GM12872 (cell line): ENCODE measurements around the gene CCT8.

Experiments used
- TF ChIP-seq, protein P1 (sequence below): IDR thresholded peaks from 3 replicates; pipeline ENCODE4 v1.5.1; 2011; ENCODE audit warnings: low read depth, mild to moderate bottlenecking, low read length, moderate library complexity; ENCODE audit not compliant: insufficient read depth

The CCT8 gene

DNA sequence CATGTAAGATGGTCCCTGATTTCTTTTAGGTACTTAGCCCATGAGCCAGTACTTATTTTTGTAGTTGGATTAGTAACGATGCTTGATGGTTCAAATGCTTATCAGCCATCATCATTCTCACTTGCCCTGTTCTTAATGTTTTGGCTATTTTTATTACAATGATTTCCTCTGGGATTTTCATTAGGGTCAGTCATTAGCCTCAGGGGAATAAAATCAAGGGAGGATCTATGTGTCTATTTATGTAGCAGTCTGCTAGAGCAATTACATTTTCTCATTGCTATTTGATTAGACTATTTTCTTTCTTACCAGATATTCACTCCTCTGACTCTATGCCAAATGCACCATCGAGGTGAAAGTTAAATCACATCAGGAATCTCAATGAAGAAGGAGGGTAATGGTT lies 10.9 kb upstream of the CCT8 start:
- TF ChIP-seq, protein P1, sequence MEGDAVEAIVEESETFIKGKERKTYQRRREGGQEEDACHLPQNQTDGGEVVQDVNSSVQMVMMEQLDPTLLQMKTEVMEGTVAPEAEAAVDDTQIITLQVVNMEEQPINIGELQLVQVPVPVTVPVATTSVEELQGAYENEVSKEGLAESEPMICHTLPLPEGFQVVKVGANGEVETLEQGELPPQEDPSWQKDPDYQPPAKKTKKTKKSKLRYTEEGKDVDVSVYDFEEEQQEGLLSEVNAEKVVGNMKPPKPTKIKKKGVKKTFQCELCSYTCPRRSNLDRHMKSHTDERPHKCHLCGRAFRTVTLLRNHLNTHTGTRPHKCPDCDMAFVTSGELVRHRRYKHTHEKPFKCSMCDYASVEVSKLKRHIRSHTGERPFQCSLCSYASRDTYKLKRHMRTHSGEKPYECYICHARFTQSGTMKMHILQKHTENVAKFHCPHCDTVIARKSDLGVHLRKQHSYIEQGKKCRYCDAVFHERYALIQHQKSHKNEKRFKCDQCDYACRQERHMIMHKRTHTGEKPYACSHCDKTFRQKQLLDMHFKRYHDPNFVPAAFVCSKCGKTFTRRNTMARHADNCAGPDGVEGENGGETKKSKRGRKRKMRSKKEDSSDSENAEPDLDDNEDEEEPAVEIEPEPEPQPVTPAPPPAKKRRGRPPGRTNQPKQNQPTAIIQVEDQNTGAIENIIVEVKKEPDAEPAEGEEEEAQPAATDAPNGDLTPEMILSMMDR, result no peak

DNA sequence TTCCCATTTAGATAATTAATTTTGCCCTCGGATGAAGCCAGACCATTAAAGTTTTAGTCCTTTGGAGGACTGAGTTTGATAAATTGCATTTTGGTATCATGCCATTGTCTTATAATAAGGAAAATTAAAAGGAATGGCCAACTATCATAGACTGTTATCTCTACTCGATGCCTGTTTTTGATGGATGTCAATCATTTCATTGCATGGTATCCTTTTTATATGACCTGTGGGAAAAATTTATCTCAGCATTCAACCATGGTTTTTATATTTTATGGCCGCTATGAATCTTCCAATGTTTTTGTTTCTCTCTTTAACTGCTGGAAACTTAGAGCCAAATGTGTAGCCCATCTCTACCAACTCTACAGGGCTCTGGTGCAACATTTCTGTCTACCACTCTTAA lies 9.9 kb upstream of the CCT8 start:
- TF ChIP-seq, protein P1, result no peak

DNA sequence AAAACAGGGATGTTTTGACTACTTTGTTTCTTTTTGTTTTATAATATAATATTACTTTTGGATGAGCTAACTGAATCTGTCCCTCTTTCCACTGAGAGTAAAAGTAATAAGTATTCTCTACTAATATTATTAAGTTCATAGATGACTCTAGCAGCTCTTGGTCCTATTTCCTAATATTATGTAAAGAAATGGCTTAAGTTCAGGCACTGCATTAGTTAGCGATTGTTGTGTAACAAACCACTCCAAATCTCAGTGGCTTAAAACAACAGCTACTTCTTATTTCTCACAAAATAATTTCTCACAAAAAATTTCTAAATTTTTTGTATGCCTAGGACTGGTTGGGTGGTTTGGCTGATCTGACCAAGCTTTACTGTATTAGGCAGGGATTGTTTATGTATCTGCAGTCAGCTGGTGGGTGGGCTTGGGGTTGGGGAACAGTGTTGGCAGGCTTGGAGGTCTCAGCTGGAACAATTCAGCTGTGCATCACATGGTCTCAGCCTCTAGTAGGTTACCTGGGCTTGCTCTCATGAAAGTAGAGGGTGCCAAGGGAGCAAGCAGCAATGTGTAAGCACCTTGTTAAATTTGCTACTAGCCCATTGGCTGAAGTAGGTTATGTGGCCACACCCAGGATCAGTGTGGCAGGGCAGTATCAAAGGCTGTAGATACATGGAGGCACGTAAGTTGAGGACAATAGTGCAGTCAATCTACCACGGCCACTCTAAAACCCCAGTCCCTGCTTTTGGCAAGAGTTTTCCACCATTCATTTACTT lies 8.8 kb upstream of the CCT8 start:
- TF ChIP-seq, protein P1, result no peak

DNA sequence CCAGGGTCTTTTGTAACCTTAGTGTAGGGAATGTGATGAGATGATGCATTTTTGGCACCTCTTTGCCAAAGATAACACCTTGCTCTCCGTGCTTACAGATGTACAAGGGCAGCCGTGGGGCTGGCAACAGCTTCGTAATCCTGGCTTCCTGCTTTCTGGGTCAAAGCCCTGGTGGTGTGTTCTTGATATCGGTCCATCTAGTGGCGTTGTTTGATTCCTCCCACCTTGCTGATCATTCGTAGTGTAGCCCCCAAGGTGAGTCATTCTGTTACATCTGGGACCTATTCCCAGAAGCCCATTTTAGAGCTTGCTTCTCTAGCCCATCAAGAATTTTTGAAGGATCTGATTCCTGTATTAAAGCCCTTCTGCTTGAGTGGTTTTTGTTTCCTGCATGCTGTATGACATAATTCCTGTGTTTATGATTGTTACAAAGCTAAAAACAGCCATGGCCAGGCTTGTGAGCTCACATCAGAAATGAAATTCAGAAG lies 7.0 kb upstream of the CCT8 start:
- TF ChIP-seq, protein P1, result no peak

DNA sequence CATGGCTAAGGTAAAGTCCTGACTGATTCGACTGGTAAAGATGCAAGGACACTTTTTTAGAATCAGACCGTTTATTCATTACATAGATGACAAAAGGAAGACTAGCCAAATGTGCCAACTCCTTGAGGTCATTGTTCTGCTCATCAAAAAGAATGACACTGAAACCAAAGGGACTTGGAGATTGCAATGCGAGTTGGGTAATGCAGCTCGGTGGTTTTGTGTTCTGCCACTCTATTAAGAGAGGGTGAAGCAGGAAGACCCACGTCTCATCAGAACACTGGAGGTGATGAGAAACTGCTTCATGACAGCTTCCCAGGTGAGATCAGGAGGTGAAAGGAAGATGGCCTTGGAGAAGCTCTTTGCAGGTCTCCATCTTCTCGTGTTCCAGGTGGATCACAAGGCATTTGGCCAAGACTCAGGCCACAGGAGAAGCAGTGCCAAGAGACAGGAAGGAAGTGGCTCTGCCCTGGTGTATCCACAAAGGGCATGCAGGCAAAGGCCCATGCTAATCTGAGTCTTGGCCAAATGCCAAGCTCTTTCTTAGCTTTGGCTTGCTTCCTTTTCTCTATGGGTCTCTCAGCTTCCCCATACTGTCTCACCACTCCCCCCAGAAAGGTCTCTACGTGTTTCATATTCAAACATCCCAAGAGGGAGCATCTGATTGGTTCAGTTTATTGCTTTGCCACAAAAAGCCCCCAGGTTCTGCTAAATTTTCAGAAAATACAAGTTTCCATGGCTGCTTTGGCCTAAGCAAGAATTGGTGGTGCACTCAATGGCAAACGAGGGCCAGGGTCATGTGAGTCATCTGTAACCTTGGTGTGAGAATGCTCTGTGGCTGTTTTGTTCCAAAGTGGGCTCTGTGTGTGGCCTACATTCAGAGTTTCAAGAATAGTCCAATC lies 5.7 kb upstream of the CCT8 start:
- TF ChIP-seq, protein P1, result no peak

DNA sequence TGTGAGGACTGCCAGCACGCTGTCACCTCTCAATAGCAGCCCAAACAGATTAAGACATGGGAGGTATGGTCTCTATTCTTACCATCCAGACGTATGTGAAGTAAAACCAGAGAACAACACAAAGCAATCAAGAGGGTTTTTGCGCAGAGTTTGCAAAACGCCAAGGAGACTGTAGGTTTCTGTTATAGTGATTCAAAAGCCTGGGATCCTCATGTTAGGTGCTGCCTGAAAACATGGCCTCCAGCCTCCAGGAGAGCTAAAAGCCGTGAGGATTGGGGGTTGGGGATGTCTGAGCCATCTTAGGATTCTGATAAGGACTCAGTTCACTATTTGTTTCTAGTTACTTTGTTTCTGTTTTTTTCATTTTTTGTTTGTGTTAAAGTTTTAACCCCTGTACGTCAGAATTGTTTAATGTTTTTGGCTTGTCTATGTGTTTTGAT lies 4.2 kb upstream of the CCT8 start:
- TF ChIP-seq, protein P1, result no peak
